Keratinocyte (primary cell): ENCODE measurements around the gene VASP. TPM values are rescaled to one million over a fixed set of nuclear protein-coding genes. Genes with fewer than 3 reads are reported as not detected.
A peak's percentile ranks its signal among the peaks of the same experiment; 100 is the strongest.

Source experiments
- DNase-seq: peaks from one replicate; pipeline ENCODE4 v3.0.0-alpha.2; 2011; ENCODE audit warnings: low read depth, missing footprints, low spot score
- FAIRE-seq: peaks from 2 replicates; lab custom pipeline; 2011; peaks lifted over from hg19 to GRCh38; lab: Jason Lieb, UNC
- H2AFZ ChIP-seq: 2 replicates; pipeline ENCODE4 v1.6.0; 2012; ENCODE audit warnings: low read length, control low read depth, inconsistent platforms; ENCODE audit not compliant: control insufficient read depth
- H3K27ac ChIP-seq: 2 replicates; pipeline ENCODE4 v1.5.1; 2011; ENCODE audit warnings: low read length; ENCODE audit not compliant: control insufficient read depth, insufficient read depth
- H3K27me3 ChIP-seq: 3 replicates; pipeline ENCODE4 v1.6.0; 2011; ENCODE audit warnings: low read length; ENCODE audit not compliant: control insufficient read depth, insufficient read depth; ENCODE audit errors: extremely low read depth
- H3K36me3 ChIP-seq, 2 experiments: 2 replicates in 1 of 2; 3 replicates in 1 of 2; pipeline ENCODE4 v1.5.1; 2011; ENCODE audit warnings: low read length in 2 of 2, mild to moderate bottlenecking in 1 of 2; ENCODE audit not compliant: control insufficient read depth in 2 of 2, insufficient read depth in 2 of 2; ENCODE audit errors: extremely low read depth in 1 of 2
- H3K4me1 ChIP-seq: 3 replicates; pipeline ENCODE4 v1.5.1; 2011; ENCODE audit warnings: low read length; ENCODE audit not compliant: control insufficient read depth, insufficient read depth; ENCODE audit errors: extremely low read depth
- H3K4me2 ChIP-seq: 3 replicates; pipeline ENCODE4 v1.6.0; 2011; ENCODE audit warnings: low read depth, low read length; ENCODE audit not compliant: control insufficient read depth, insufficient read depth; ENCODE audit errors: extremely low read depth
- H3K4me3 ChIP-seq, 3 experiments: fragments of 200-600 bp in 1 of 3; sonication (generic) in 1 of 3; 2 replicates in 2 of 3; 3 replicates in 1 of 3; pipeline ENCODE4 v1.5.1; 2011 to 2016; ENCODE audit warnings: low read length in 3 of 3, mild to moderate bottlenecking in 3 of 3, control low read depth in 2 of 3, inconsistent platforms in 1 of 3, low read depth in 1 of 3, mixed read lengths in 1 of 3, mixed run types in 1 of 3, moderate library complexity in 1 of 3; ENCODE audit not compliant: control insufficient read depth in 2 of 3, insufficient read depth in 2 of 3; ENCODE audit errors: extremely low read depth in 1 of 3
- H3K79me2 ChIP-seq: 2 replicates; pipeline ENCODE4 v1.6.0; 2012; ENCODE audit warnings: low read length; ENCODE audit not compliant: control insufficient read depth, insufficient read depth
- H3K9ac ChIP-seq: 3 replicates; pipeline ENCODE4 v1.6.0; 2011; ENCODE audit warnings: low read length; ENCODE audit not compliant: control insufficient read depth, insufficient read depth; ENCODE audit errors: extremely low read depth
- H3K9me1 ChIP-seq: 3 replicates; pipeline ENCODE4 v1.6.0; 2011; ENCODE audit warnings: low read length; ENCODE audit not compliant: control insufficient read depth, insufficient read depth; ENCODE audit errors: extremely low read depth
- H3K9me3 ChIP-seq: 2 replicates; pipeline ENCODE4 v1.5.1; 2012; ENCODE audit warnings: low read depth, low read length; ENCODE audit not compliant: control insufficient read depth
- H4K20me1 ChIP-seq: 3 replicates; pipeline ENCODE4 v1.6.0; 2011; ENCODE audit warnings: low read length; ENCODE audit not compliant: control insufficient read depth, insufficient read depth; ENCODE audit errors: extremely low read depth
- EZH2 ChIP-seq: IDR thresholded peaks from one replicate; pipeline ENCODE4 v1.6.1; 2012; ENCODE audit warnings: inconsistent platforms, mild to moderate bottlenecking, low read length, moderate library complexity
- dilution Hi-C: fragments of 300-500 bp; cut with MboI; formaldehyde crosslinking; loops from one replicate; pipeline ENCODE4 v1.7.0; 2020; ENCODE audit warnings: low sequenced_read_pairs; ENCODE audit not compliant: extremely low pct_ligation_motif_present
- polyA plus RNA-seq, 5 experiments: library from polyadenylated mRNA; depleted of rRNA in 3 of 5; stranded (reverse) in 3 of 5; stranded (forward) in 1 of 5; unstranded in 1 of 5; fragments of >200 nt; gene quantifications; 1 replicate in 1 of 5; 2 replicates in 3 of 5; 3 replicates in 1 of 5; pipeline versions ENCODE4 v1.2.1 to v1.2.3, GENCODE V29; 2011 to 2012; ENCODE audit warnings: missing spikeins in 2 of 5, low read depth in 1 of 5, low replicate concordance in 1 of 5
- TF ChIP-seq, protein P1 (sequence below), 3 experiments: IDR thresholded peaks in 1 of 3; conservative IDR thresholded peaks in 1 of 3; optimal IDR thresholded peaks in 1 of 3; 2 replicates in 2 of 3; 3 replicates in 1 of 3; pipeline versions ENCODE3 to v1.5.1; 2011; ENCODE audit warnings: low read length in 3 of 3, mild to moderate bottlenecking in 3 of 3, moderate library complexity in 2 of 3, control low read depth in 1 of 3, inconsistent platforms in 1 of 3; ENCODE audit not compliant: insufficient read depth in 2 of 3; ENCODE audit errors: extremely low read depth in 1 of 3

VASP gene
- polyA plus RNA-seq, 1 donor (not counting 4 experiments of a cell fraction or from before 2014, with no cell fraction given), result 99.0 TPM

DNA sequence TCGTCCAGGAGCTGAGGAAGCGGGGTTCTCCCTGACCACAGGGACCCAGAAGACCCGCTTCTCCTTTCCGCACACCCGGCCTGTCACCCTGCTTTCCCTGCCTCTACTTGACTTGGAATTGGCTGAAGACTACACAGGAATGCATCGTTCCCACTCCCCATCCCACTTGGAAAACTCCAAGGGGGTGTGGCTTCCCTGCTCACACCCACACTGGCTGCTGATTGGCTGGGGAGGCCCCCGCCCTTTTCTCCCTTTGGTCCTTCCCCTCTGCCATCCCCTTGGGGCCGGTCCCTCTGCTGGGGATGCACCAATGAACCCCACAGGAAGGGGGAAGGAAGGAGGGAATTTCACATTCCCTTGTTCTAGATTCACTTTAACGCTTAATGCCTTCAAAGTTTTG lies 18.9 kb downstream of the VASP start:
- peak; percentile 39 for FAIRE-seq
- H3K4me3 ChIP-seq, result no peak overlapping the region
- no peaks in the 10 kb centered on the region for H3K27me3 ChIP-seq
- H3K79me2 ChIP-seq, result no peaks in the 10 kb centered on the region
- no peak overlapping the region for H3K9ac ChIP-seq
- no peak overlapping the region for H3K4me2 ChIP-seq
- H3K9me1 ChIP-seq, result no peaks in the 10 kb centered on the region
- H3K36me3 ChIP-seq, result peaks cover 34 to 41% of the 10 kb centered on the region in 2 experiments
- H3K27ac ChIP-seq, result no peak overlapping the region
- H4K20me1 ChIP-seq, result peaks cover under 1% of the 10 kb centered on the region
- DNase-seq, result no peak
- peaks cover 29% of the 10 kb centered on the region for H3K4me1 ChIP-seq
- dilution Hi-C loops, result no loop called here
- H2AFZ ChIP-seq, result no peak overlapping the region
- TF ChIP-seq, protein P1, sequence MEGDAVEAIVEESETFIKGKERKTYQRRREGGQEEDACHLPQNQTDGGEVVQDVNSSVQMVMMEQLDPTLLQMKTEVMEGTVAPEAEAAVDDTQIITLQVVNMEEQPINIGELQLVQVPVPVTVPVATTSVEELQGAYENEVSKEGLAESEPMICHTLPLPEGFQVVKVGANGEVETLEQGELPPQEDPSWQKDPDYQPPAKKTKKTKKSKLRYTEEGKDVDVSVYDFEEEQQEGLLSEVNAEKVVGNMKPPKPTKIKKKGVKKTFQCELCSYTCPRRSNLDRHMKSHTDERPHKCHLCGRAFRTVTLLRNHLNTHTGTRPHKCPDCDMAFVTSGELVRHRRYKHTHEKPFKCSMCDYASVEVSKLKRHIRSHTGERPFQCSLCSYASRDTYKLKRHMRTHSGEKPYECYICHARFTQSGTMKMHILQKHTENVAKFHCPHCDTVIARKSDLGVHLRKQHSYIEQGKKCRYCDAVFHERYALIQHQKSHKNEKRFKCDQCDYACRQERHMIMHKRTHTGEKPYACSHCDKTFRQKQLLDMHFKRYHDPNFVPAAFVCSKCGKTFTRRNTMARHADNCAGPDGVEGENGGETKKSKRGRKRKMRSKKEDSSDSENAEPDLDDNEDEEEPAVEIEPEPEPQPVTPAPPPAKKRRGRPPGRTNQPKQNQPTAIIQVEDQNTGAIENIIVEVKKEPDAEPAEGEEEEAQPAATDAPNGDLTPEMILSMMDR (optimal IDR thresholded peaks at IDR 0.05 in 1 of 3, IDR thresholded peaks at IDR 0.05 in 1 of 3, conservative IDR thresholded peaks at IDR 0.05 in 1 of 3; ENCODE audit: extremely low read depth in 1 of 3, insufficient read depth in 2 of 3, low read length in 3 of 3), result no peak
- TF ChIP-seq EZH2, result no peak
- peaks cover 1% of the 10 kb centered on the region for H3K9me3 ChIP-seq

DNA sequence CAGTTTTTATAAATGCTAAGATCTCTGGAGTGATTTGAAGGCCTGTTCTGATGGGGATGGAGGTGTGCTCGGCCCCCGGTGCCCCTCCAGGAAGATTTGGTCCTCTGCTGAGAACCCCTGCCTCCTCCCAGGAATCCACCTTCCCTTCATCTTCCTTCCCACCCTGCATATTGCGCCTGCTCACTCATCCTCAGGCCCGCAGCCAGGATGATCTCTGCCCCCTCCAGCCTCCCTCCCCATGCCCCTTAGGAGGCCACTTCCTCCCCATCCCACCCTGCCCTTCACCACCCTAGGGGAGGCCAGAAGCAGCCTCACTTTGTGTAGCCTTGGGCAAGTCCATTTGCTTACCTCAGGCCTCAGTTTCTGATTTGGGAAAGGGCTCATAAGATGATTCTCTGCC lies 19.7 kb downstream of the VASP start:
- H3K9ac ChIP-seq, result no peak overlapping the region
- H3K4me3 ChIP-seq, result no peak overlapping the region
- no peaks in the 10 kb centered on the region for H4K20me1 ChIP-seq
- dilution Hi-C loops, result no loop called here
- H3K27me3 ChIP-seq, result no peaks in the 10 kb centered on the region
- no peak overlapping the region for H2AFZ ChIP-seq
- no peaks in the 10 kb centered on the region for H3K79me2 ChIP-seq
- FAIRE-seq (no peak), DNase-seq (no peak)
- H3K27ac ChIP-seq, result no peak overlapping the region
- H3K9me3 ChIP-seq, result peaks cover 1% of the 10 kb centered on the region
- TF ChIP-seq, protein P1 (optimal IDR thresholded peaks at IDR 0.05 in 1 of 3, IDR thresholded peaks at IDR 0.05 in 1 of 3, conservative IDR thresholded peaks at IDR 0.05 in 1 of 3; ENCODE audit: extremely low read depth in 1 of 3, insufficient read depth in 2 of 3, low read length in 3 of 3), result no peak
- TF ChIP-seq EZH2, result no peak
- H3K36me3 ChIP-seq, result peaks cover 31 to 38% of the 10 kb centered on the region in 2 experiments
- no peak overlapping the region for H3K4me2 ChIP-seq
- no peaks in the 10 kb centered on the region for H3K9me1 ChIP-seq
- peaks cover 24% of the 10 kb centered on the region for H3K4me1 ChIP-seq
